Colonic mucosa (tissue), 4 donors: ENCODE results near the gene RSPO3. TPM values are rescaled to one million over a fixed set of nuclear protein-coding genes. Genes with fewer than 3 reads are reported as not detected.

Source experiments
- DNase-seq: peaks from one replicate; pipeline ENCODE4 v3.0.0-alpha.2; 2020
- H3K27ac ChIP-seq: fragments of 200-600 bp; one replicate; pipeline ENCODE4 v1.8.0; 2021
- H3K27me3 ChIP-seq: fragments of 200-600 bp; one replicate; pipeline ENCODE4 v1.8.0; 2021
- H3K36me3 ChIP-seq: fragments of 200-600 bp; one replicate; pipeline ENCODE4 v1.8.0; 2021
- H3K4me1 ChIP-seq: fragments of 200-600 bp; one replicate; pipeline ENCODE4 v1.8.0; 2021; ENCODE audit warnings: mild to moderate bottlenecking
- H3K4me3 ChIP-seq: fragments of 200-600 bp; one replicate; pipeline ENCODE4 v1.8.0; 2021
- H3K9ac ChIP-seq, 2 donors: one replicate each; pipeline ENCODE4 v1.7.0; 2013; ENCODE audit warnings: control low read depth in 2 of 2, low read depth in 2 of 2, low read length in 2 of 2
- H3K9me3 ChIP-seq: fragments of 200-600 bp; one replicate; pipeline ENCODE4 v1.8.0; 2021
- CTCF ChIP-seq: fragments of 200-600 bp; IDR thresholded peaks from one replicate; pipeline ENCODE4 v1.8.0; 2022; ENCODE audit warnings: antibody characterized with exemption, mild to moderate bottlenecking
- intact Hi-C: fragments of 100-400 bp; cut with DNase I; formaldehyde crosslinking; loops from one replicate; pipeline ENCODE4 v1.14.1; 2022
- total RNA-seq, 2 donors: library from RNA; stranded (reverse); fragmentation: NEBNext Ultra II Directional in 1 of 2; extraction: Animal tissue kit (Norgen Biotek cat#: 25700) in 1 of 2; gene quantifications; one replicate each; pipeline ENCODE4 v1.2.1, GENCODE V29; 2021
- donor health status: healthy.
- donor health status: DM: no; HTN: no; CAD: no.
- donor health status: DM: no; HTN: no; CAD: no.

Gene RSPO3
- total RNA-seq, 2 donors from 2014 or later: 1.8 to 4.4 TPM

GRCh38 chr6:127117979-127118297, 533 bp upstream of the RSPO3 start:
- Histone ChIP-seq H3K9ac (peak overlapping the region in 1 of 2 donors; percentile 29), H3K27me3 (peaks cover 30% of the 10 kb centered on the region), H3K4me1 (no peaks in the 10 kb centered on the region), H3K4me3 (peak overlapping the region; percentile 26), H3K27ac (no peak overlapping the region), H3K36me3 (no peaks in the 10 kb centered on the region), H3K9me3 (no peaks in the 10 kb centered on the region)
- intact Hi-C loops: loop anchor here (10.0 kb wide), 1 partner anchor 753 kb away; no protein-coding TSS in a partner anchor
- TF ChIP-seq CTCF: no peak
- DNase-seq: no peak

DNA sequence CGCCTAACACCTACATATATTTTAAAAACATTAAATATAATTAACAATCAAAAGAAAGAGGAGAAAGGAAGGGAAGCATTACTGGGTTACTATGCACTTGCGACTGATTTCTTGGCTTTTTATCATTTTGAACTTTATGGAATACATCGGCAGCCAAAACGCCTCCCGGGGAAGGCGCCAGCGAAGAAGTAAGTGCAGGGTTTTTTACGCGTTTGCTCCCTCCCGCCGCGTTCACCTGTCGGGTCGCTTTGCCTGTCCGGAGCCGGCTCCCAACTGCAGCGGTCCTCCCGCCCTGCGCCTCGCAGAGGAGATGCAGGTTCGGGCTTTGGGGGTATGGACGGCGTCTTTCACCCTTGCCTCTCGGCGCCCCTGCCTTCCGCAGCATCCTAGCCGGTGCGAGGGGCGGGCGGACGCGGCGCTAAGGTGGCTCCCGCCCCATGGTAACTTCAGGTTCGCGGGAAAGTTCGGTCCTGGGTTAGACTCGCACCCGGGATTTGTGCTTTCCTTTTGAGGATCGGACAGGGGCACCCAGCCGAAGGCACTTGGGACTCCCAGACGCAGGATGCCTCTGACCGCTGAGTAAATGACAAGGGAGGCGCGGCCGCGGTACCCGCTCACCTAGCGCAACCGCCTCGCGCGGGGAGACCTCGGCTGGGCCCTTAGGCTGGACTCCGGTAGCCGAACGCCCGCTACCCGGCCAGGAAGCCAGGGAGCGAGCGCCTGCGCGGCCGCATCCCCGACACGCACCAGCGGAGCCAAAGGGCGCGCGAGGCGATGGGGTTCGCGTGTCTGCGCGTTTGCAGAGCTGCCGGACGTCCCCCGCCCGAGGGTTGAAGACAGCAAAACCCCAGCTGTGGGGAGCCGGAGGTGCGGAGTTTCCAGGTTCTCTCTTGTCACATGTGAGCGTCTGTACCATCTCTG, 891 bp downstream of the RSPO3 start:
- Histone ChIP-seq H3K9ac (peak overlapping the region; percentile 39 to 40), H3K27ac (peak overlapping the region; percentile 17), H3K36me3 (no peaks in the 10 kb centered on the region), H3K4me3 (peak overlapping the region; percentile 31), H3K9me3 (no peaks in the 10 kb centered on the region), H3K4me1 (no peaks in the 10 kb centered on the region), H3K27me3 (peaks cover 30% of the 10 kb centered on the region)
- no peak for TF ChIP-seq CTCF
- no peak for DNase-seq
- intact Hi-C loops: loop anchor here (10.0 kb wide), 1 partner anchor 755 kb away; no protein-coding TSS in a partner anchor

GRCh38 chr6:127120023-127120786, 1.7 kb downstream of the RSPO3 start:
- peak overlapping the region; percentile 31 for H3K4me3 ChIP-seq
- H3K36me3 ChIP-seq: no peaks in the 10 kb centered on the region
- peaks cover 30% of the 10 kb centered on the region for H3K27me3 ChIP-seq
- peak overlapping the region in 1 of 2 donors; percentile 40 for H3K9ac ChIP-seq
- H3K27ac ChIP-seq: peak overlapping the region; percentile 36
- intact Hi-C loops: no loop called here
- no peaks in the 10 kb centered on the region for H3K9me3 ChIP-seq
- TF ChIP-seq CTCF: no peak
- no peaks in the 10 kb centered on the region for H3K4me1 ChIP-seq
- no peak for DNase-seq

- Histone ChIP-seq H3K4me3 (peak overlapping the region; percentile 31), H3K9ac (no peak overlapping the region), H3K9me3 (no peaks in the 10 kb centered on the region), H3K36me3 (no peaks in the 10 kb centered on the region), H3K27ac (peak overlapping the region; percentile 36), H3K27me3 (peaks cover 30% of the 10 kb centered on the region), H3K4me1 (no peaks in the 10 kb centered on the region)
- peak; percentile 77 for DNase-seq
- peak; percentile 37 for TF ChIP-seq CTCF
- intact Hi-C loops: no loop called here
Observed at GRCh38 chr6:127120787-127121636, 2.5 kb downstream of the RSPO3 start.

GRCh38 chr6:127121637-127121960, 3.1 kb downstream of the RSPO3 start:
- DNase-seq: no peak
- intact Hi-C loops: no loop called here
- Histone ChIP-seq H3K4me1 (no peaks in the 10 kb centered on the region), H3K27ac (no peak overlapping the region), H3K9ac (no peak overlapping the region), H3K36me3 (no peaks in the 10 kb centered on the region), H3K4me3 (no peak overlapping the region), H3K9me3 (no peaks in the 10 kb centered on the region), H3K27me3 (peaks cover 30% of the 10 kb centered on the region)
- TF ChIP-seq CTCF: no peak
